ENCODE data around the gene DEPDC5. TPM values are rescaled to one million over a fixed set of nuclear protein-coding genes. Genes with fewer than 3 reads are reported as not detected.
A peak's percentile ranks its signal among the peaks of the same experiment; 100 is the strongest.
"Not testable (repeated sequence)": the region's sequence is repeated elsewhere in the genome, so short reads cannot be mapped to it uniquely, and the experiment has no call there.

The DEPDC5 gene
- total RNA-seq, 1 experiment from 2014 or later: 39.3 TPM

DNA sequence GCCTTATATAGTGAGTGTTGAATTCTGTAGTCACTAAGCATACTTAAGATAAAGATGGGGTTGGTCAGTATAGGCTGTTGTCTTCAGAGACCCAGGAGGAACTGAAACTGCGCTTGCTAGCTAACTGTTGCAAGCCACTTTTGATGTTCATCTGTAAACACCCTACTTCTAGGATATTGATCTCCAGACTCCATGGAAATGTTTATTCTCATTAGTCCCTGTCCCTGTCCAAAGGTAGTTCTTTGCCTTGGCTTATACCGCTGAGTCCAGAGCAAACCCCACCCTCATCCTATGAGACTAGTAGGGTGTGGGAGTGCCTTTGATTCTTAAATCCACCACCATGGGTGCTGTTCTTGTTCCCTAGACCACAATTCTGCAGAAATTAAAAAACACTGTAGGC is 36.4 kb downstream of the DEPDC5 start:
- ChIA-PET CTCF (no interaction called here), POLR2A (ENCODE audit: low non-redundant PET) (no interaction called here)
- intact Hi-C loops (cut with micrococcal nuclease; ENCODE audit: unreplicated experiment): no loop called here

DNA sequence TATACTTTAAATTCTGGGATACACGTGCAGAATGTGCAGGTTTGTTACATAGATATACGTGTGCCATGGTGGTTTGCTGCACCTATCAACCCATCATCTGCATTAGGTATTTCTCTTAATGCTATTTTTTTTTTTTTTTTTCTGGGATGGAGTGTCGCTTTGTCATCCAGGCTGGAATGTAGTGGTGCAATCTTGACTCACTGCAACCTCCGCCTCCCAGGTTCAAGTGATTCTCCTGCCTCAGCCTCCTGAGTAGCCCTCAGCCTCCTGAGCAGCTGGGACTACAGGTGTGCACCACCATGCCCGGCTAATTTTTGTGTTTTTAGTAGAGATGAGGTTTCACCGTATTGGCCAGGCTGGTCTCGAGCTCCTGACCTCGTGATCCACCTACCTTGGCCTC is 45.5 kb downstream of the DEPDC5 start:
- CTCF ChIA-PET; POLR2A ChIA-PET (ENCODE audit: low non-redundant PET); intact Hi-C loops (cut with micrococcal nuclease; ENCODE audit: unreplicated experiment); H3K9me3 ChIP-seq (ENCODE audit: low read depth, low read length, poor library complexity, severe bottlenecking); H3K27ac ChIP-seq (ENCODE audit: low read depth, low read length, poor library complexity, severe bottlenecking); H3K27me3 ChIP-seq (replicated peaks; ENCODE audit: insufficient read depth, low read depth, low read length, poor library complexity); BruUV-seq (replicated peaks); H3K4me3 ChIP-seq (ENCODE audit: low read depth, low read length, poor library complexity, severe bottlenecking); DNase-seq (ENCODE audit: low spot score); H3K4me1 ChIP-seq (ENCODE audit: insufficient read depth, low read length, poor library complexity, severe bottlenecking): not testable (repeated sequence)
- H3K36me3 ChIP-seq (ENCODE audit: insufficient read depth, low read length, poor library complexity, severe bottlenecking): peaks cover 27% of the 10 kb centered on the region

More for the DNA sequence above, 36.4 kb downstream of the DEPDC5 start:
- no peaks in the 10 kb centered on the region for H3K27me3 ChIP-seq (replicated peaks; ENCODE audit: insufficient read depth, low read depth, low read length, poor library complexity)
- DNase-seq (ENCODE audit: low spot score): peak; percentile 2
- no peaks in the 10 kb centered on the region for H3K9me3 ChIP-seq (ENCODE audit: low read depth, low read length, poor library complexity, severe bottlenecking)
- no peak overlapping the region for H3K27ac ChIP-seq (ENCODE audit: low read depth, low read length, poor library complexity, severe bottlenecking)
- peaks cover 6% of the 10 kb centered on the region for H3K36me3 ChIP-seq (ENCODE audit: insufficient read depth, low read length, poor library complexity, severe bottlenecking)
- no peak overlapping the region for H3K4me3 ChIP-seq (ENCODE audit: low read depth, low read length, poor library complexity, severe bottlenecking)
- TF ChIP-seq, protein P1, sequence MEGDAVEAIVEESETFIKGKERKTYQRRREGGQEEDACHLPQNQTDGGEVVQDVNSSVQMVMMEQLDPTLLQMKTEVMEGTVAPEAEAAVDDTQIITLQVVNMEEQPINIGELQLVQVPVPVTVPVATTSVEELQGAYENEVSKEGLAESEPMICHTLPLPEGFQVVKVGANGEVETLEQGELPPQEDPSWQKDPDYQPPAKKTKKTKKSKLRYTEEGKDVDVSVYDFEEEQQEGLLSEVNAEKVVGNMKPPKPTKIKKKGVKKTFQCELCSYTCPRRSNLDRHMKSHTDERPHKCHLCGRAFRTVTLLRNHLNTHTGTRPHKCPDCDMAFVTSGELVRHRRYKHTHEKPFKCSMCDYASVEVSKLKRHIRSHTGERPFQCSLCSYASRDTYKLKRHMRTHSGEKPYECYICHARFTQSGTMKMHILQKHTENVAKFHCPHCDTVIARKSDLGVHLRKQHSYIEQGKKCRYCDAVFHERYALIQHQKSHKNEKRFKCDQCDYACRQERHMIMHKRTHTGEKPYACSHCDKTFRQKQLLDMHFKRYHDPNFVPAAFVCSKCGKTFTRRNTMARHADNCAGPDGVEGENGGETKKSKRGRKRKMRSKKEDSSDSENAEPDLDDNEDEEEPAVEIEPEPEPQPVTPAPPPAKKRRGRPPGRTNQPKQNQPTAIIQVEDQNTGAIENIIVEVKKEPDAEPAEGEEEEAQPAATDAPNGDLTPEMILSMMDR (conservative IDR thresholded peaks at IDR 0.05; ENCODE audit: low read depth, low read length): no peak
- no peak for TF ChIP-seq EZH2 (IDR thresholded peaks at IDR 0.05; ENCODE audit: borderline replicate concordance, low read depth, low read length, poor library complexity, severe bottlenecking)
- BruUV-seq (replicated peaks): no TSS peak
- no peaks in the 10 kb centered on the region for H3K4me1 ChIP-seq (ENCODE audit: insufficient read depth, low read length, poor library complexity, severe bottlenecking)

DNA sequence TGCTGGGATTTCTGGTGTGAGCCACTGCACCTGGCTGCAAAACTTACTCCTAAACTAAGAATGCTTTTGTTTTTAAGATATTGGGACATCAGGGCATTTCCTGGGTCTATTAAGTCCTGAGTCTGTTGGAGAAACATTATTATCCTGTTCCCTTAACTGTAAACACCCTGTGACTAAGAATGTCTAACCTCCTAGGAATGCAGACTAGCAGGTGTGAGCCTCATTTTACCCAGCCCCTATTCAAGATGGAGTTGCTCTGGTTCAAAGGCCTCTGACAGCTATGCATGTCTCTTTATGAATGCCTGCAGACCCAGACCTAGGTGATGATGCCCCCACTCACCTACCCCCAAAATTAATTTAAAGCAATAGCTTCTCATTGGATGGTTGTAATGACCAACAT is 46.2 kb downstream of the DEPDC5 start:
- no peak for DNase-seq (ENCODE audit: low spot score)
- no peak for TF ChIP-seq EZH2 (IDR thresholded peaks at IDR 0.05; ENCODE audit: borderline replicate concordance, low read depth, low read length, poor library complexity, severe bottlenecking)
- TF ChIP-seq, protein P1 (conservative IDR thresholded peaks at IDR 0.05; ENCODE audit: low read depth, low read length): no peak
- no peaks in the 10 kb centered on the region for H3K4me1 ChIP-seq (ENCODE audit: insufficient read depth, low read length, poor library complexity, severe bottlenecking)
- POLR2A ChIA-PET (ENCODE audit: low non-redundant PET): no interaction called here
- H3K36me3 ChIP-seq (ENCODE audit: insufficient read depth, low read length, poor library complexity, severe bottlenecking): peaks cover 33% of the 10 kb centered on the region
- H3K4me3 ChIP-seq (ENCODE audit: low read depth, low read length, poor library complexity, severe bottlenecking): no peak overlapping the region
- H3K27me3 ChIP-seq (replicated peaks; ENCODE audit: insufficient read depth, low read depth, low read length, poor library complexity): no peaks in the 10 kb centered on the region
- no peaks in the 10 kb centered on the region for H3K9me3 ChIP-seq (ENCODE audit: low read depth, low read length, poor library complexity, severe bottlenecking)
- CTCF ChIA-PET: no interaction called here
- no TSS peak for BruUV-seq (replicated peaks)
- no peak overlapping the region for H3K27ac ChIP-seq (ENCODE audit: low read depth, low read length, poor library complexity, severe bottlenecking)
- intact Hi-C loops (cut with micrococcal nuclease; ENCODE audit: unreplicated experiment): no loop called here

DNA sequence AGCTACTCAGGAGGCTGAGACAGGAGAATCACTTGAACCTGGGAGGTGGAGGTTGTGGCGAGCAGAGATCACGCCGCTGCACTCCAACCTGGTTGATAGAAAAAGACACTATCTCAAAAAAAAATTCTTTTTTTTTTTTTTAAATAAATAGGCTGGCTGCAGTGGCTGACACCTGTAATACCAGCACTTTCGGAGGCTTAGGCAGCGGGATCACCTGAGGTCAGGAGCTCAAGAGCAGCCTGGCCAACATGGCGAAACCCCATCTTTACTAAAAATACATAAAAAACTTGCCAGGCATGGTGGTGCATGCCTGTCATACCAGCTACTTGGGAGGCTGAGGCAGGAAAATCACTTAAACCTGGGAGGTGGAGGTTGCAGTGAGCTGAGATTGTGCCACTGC is 47.0 kb downstream of the DEPDC5 start:
- intact Hi-C loops (cut with micrococcal nuclease; ENCODE audit: unreplicated experiment); H3K4me3 ChIP-seq (ENCODE audit: low read depth, low read length, poor library complexity, severe bottlenecking); H3K4me1 ChIP-seq (ENCODE audit: insufficient read depth, low read length, poor library complexity, severe bottlenecking); H3K27ac ChIP-seq (ENCODE audit: low read depth, low read length, poor library complexity, severe bottlenecking); CTCF ChIA-PET; DNase-seq (ENCODE audit: low spot score); BruUV-seq (replicated peaks); POLR2A ChIA-PET (ENCODE audit: low non-redundant PET); H3K9me3 ChIP-seq (ENCODE audit: low read depth, low read length, poor library complexity, severe bottlenecking); H3K27me3 ChIP-seq (replicated peaks; ENCODE audit: insufficient read depth, low read depth, low read length, poor library complexity): not testable (repeated sequence)
- H3K36me3 ChIP-seq (ENCODE audit: insufficient read depth, low read length, poor library complexity, severe bottlenecking): peaks cover 40% of the 10 kb centered on the region

All from A673 (cell line).